Measurements from ENCODE around the gene CLIP1. TPM values are rescaled to one million over a fixed set of nuclear protein-coding genes. Genes with fewer than 3 reads are reported as not detected.
"Not testable (repeated sequence)": the region's sequence is repeated elsewhere in the genome, so short reads cannot be mapped to it uniquely, and the experiment has no call there.

CLIP1 gene
- 16.9 and 23.1 TPM in 2 replicates for total RNA-seq (2014; rRNA removed; shearing (Covaris generic))

GRCh38 chr12:122421821-122422729, at the start of gene CLIP1:
Gene CLIP1 (minus strand): TSS chr12:122422669. CDS start chr12:122380452, 42,217 bp downstream.
- DNase-seq (ENCODE audit: low read depth) = peak; percentile 66

- DNase-seq (ENCODE audit: low read depth) = peak; percentile 57
Measured at GRCh38 chr12:122471324-122472226, 49.1 kb upstream of the CLIP1 start.

- DNase-seq (ENCODE audit: low read depth) = not testable (repeated sequence)
Measured at GRCh38 chr12:122470576-122470975, 48.1 kb upstream of the CLIP1 start.

GRCh38 chr12:122469856-122470255, 47.4 kb upstream of the CLIP1 start:
- not testable (repeated sequence) for DNase-seq (ENCODE audit: low read depth)

GRCh38 chr12:122467983-122468382, 45.5 kb upstream of the CLIP1 start:
- DNase-seq (ENCODE audit: low read depth) = no peak

- peak; percentile 91 for DNase-seq (ENCODE audit: low read depth)
Measured at GRCh38 chr12:122464317-122465042, 42.0 kb upstream of the CLIP1 start.

GRCh38 chr12:122460641-122461040, 38.2 kb upstream of the CLIP1 start:
- no peak for DNase-seq (ENCODE audit: low read depth)

GRCh38 chr12:122460061-122460460, 37.6 kb upstream of the CLIP1 start:
- no peak for DNase-seq (ENCODE audit: low read depth)

GRCh38 chr12:122459211-122459610, 36.7 kb upstream of the CLIP1 start:
- DNase-seq (ENCODE audit: low read depth) = no peak

- no peak for DNase-seq (ENCODE audit: low read depth)
Measured at GRCh38 chr12:122458105-122459035, 35.9 kb upstream of the CLIP1 start.

- DNase-seq (ENCODE audit: low read depth) = no peak
Measured at GRCh38 chr12:122457627-122458026, 35.2 kb upstream of the CLIP1 start.

GRCh38 chr12:122454739-122455138, 32.3 kb upstream of the CLIP1 start:
- DNase-seq (ENCODE audit: low read depth) = no peak

GRCh38 chr12:122454250-122454721, 31.8 kb upstream of the CLIP1 start:
- DNase-seq (ENCODE audit: low read depth) = no peak

GRCh38 chr12:122452701-122453285, 30.3 kb upstream of the CLIP1 start:
- no peak for DNase-seq (ENCODE audit: low read depth)

GRCh38 chr12:122449317-122449716, 26.8 kb upstream of the CLIP1 start:
- DNase-seq (ENCODE audit: low read depth) = peak; percentile 76

GRCh38 chr12:122447825-122448224, 25.4 kb upstream of the CLIP1 start:
- not testable (repeated sequence) for DNase-seq (ENCODE audit: low read depth)

- DNase-seq (ENCODE audit: low read depth) = not testable (repeated sequence)
Measured at GRCh38 chr12:122446390-122446789, 23.9 kb upstream of the CLIP1 start.

GRCh38 chr12:122444071-122444470, 21.6 kb upstream of the CLIP1 start:
- DNase-seq (ENCODE audit: low read depth) = not testable (repeated sequence)

GRCh38 chr12:122438822-122439221, 16.4 kb upstream of the CLIP1 start:
- DNase-seq (ENCODE audit: low read depth) = not testable (repeated sequence)

- peak; percentile 85 for DNase-seq (ENCODE audit: low read depth)
Measured at GRCh38 chr12:122437656-122438121, 15.2 kb upstream of the CLIP1 start.

All from RPMI7951 (cell line).